HG03135 (cell line): ENCODE data around the gene PLA2G12B.
"Not testable (repeated sequence)": the region's sequence is repeated elsewhere in the genome, so short reads cannot be mapped to it uniquely, and the experiment has no call there.

Experiments
- ATAC-seq: cut with Tn5 transposase; IDR thresholded peaks from one replicate; pipeline ENCODE4 v1.9.1; 2021; ENCODE audit warnings: mild to moderate bottlenecking, moderate library complexity; ENCODE audit not compliant: unreplicated experiment

The PLA2G12B gene

GRCh38 chr10:72943498-72944234 lies 10.9 kb downstream of the PLA2G12B start:
- ATAC-seq, result no peak

GRCh38 chr10:72935361-72935760 lies 19.2 kb downstream of the PLA2G12B start:
- no peak for ATAC-seq

GRCh38 chr10:72932259-72933015 lies 22.2 kb downstream of the PLA2G12B start:
- ATAC-seq, result no peak

- no peak for ATAC-seq
Observed at GRCh38 chr10:72930276-72930675, 24.3 kb downstream of the PLA2G12B start.

- ATAC-seq, result no peak
Observed at GRCh38 chr10:72928798-72929197, 25.8 kb downstream of the PLA2G12B start.

GRCh38 chr10:72927485-72927884 lies 27.1 kb downstream of the PLA2G12B start:
- no peak for ATAC-seq

- no peak for ATAC-seq
Observed at GRCh38 chr10:72925951-72926465, 28.6 kb downstream of the PLA2G12B start.

- ATAC-seq, result no peak
Observed at GRCh38 chr10:72924351-72924750, 30.3 kb downstream of the PLA2G12B start.

GRCh38 chr10:72921147-72921683 lies 33.4 kb downstream of the PLA2G12B start:
- ATAC-seq, result not testable (repeated sequence)

- ATAC-seq, result no peak
Observed at GRCh38 chr10:72918352-72918751, 36.3 kb downstream of the PLA2G12B start.

- not testable (repeated sequence) for ATAC-seq
Observed at GRCh38 chr10:72917803-72918332, 36.7 kb downstream of the PLA2G12B start.

- not testable (repeated sequence) for ATAC-seq
Observed at GRCh38 chr10:72917201-72917600, 37.4 kb downstream of the PLA2G12B start.

- no peak for ATAC-seq
Observed at GRCh38 chr10:72913287-72913686, 41.3 kb downstream of the PLA2G12B start.

GRCh38 chr10:72912736-72913135 lies 41.9 kb downstream of the PLA2G12B start:
- no peak for ATAC-seq

- no peak for ATAC-seq
Observed at GRCh38 chr10:72911758-72912157, 42.8 kb downstream of the PLA2G12B start.

- ATAC-seq, result no peak
Observed at GRCh38 chr10:72910705-72911104, 43.9 kb downstream of the PLA2G12B start.

- ATAC-seq, result no peak
Observed at GRCh38 chr10:72906446-72906845, 48.2 kb downstream of the PLA2G12B start.

- ATAC-seq, result no peak
Observed at GRCh38 chr10:72904806-72905205, 49.8 kb downstream of the PLA2G12B start.

- ATAC-seq, result not testable (repeated sequence)
Observed at GRCh38 chr10:72903941-72904446, 50.6 kb downstream of the PLA2G12B start.

- no peak for ATAC-seq
Observed at GRCh38 chr10:72899545-72899944, 55.1 kb downstream of the PLA2G12B start.

GRCh38 chr10:72898616-72899015 lies 56.0 kb downstream of the PLA2G12B start:
- no peak for ATAC-seq
